ENCODE measurements around the gene BSG. TPM values are rescaled to one million over a fixed set of nuclear protein-coding genes. Genes with fewer than 3 reads are reported as not detected.

The BSG gene
- polyA plus RNA-seq, 2 of the 4 experiments (the other 2 are of a cell fraction), result 285 to 579 TPM

- TF ChIP-seq RAD21 (conservative IDR thresholded peaks at IDR 0.05 in 1 of 2, IDR thresholded peaks at IDR 0.05 in 1 of 2), result no peak
- TF ChIP-seq JUNB (IDR thresholded peaks at IDR 0.05), result no peak
- no peak for TF ChIP-seq NR3C1 (IDR thresholded peaks at IDR 0.05)
- no peak for TF ChIP-seq ZSCAN20 (CRISPR knock-in tag; IDR thresholded peaks at IDR 0.05)
- TF ChIP-seq CHD2 (IDR thresholded peaks at IDR 0.05; ENCODE audit: low read length, partially characterized antibody), result no peak
Measured at GRCh38 chr19:567296-567900, 5.0 kb upstream of the BSG start (continued).

- Histone ChIP-seq H3K4me3 (no peak overlapping the region), H3K4me2 (no peak overlapping the region), H3K27ac (peak overlapping the region in 1 of 2 experiments; percentile 70; a peak in 2 of 6 replicates), H3K9me3 (no peaks in the 10 kb centered on the region), H3K4me1 (peaks cover 11% of the 10 kb centered on the region)
- ATAC-seq, result no peak
- FAIRE-seq, result no peak
- 85% methylated on average over 17 of the region's 25 CpGs for WGBS (ENCODE audit: missing lambda C conversion rate)
- no peak for DNase-seq (ENCODE audit: low read depth in 1 of 2, low spot score in 1 of 2)
- TF ChIP-seq HDAC2 (IDR thresholded peaks at IDR 0.05) (no peak), RARB (CRISPR knock-in tag; IDR thresholded peaks at IDR 0.05) (no peak), ZNF302 (CRISPR knock-in tag; IDR thresholded peaks at IDR 0.05) (no peak), TFCP2L1 (CRISPR knock-in tag; IDR thresholded peaks at IDR 0.05) (no peak), KDM1A (IDR thresholded peaks at IDR 0.05; ENCODE audit: low read depth) (no peak), NR3C1 (IDR thresholded peaks at IDR 0.05) (no peak), EHMT2 (IDR thresholded peaks at IDR 0.05; ENCODE audit: low read depth) (no peak)
- POLR2A ChIA-PET, result no interaction called here
- CTCF ChIA-PET, result interaction anchor here (1.3 kb wide), 1 partner anchor 63 kb away, joined by 3 read pairs; no protein-coding TSS in a partner anchor
Measured at GRCh38 chr19:570251-570686, 2.1 kb upstream of the BSG start.

GRCh38 chr19:570937-571565, 1.3 kb upstream of the BSG start:
- TF ChIP-seq KDM5A (IDR thresholded peaks at IDR 0.05) (no peak), E2F6 (IDR thresholded peaks at IDR 0.05; ENCODE audit: borderline replicate concordance, low read depth) (peak; percentile 77), KDM1A (IDR thresholded peaks at IDR 0.05; ENCODE audit: low read depth) (no peak), BHLHE40 (IDR thresholded peaks at IDR 0.05; ENCODE audit: low read depth, low read length) (no peak), MAX (IDR thresholded peaks at IDR 0.05) (peak; percentile 70)
- Histone ChIP-seq H3K4me3 (peak overlapping the region; percentile 48), H3K9me3 (no peaks in the 10 kb centered on the region), H3K27ac (peak overlapping the region; percentile 89 to 96), H3K4me1 (peaks cover 19% of the 10 kb centered on the region), H3K4me2 (peak overlapping the region; percentile 65)
- FAIRE-seq (no peak), DNase-seq (ENCODE audit: low read depth in 1 of 2, low spot score in 1 of 2) (peak in 1 of 2 experiments; percentile 76), ATAC-seq (peak; percentile 18 to 43; a peak in 3 of 6 replicates)
- under 1% methylated on average over 28 of the region's 45 CpGs for WGBS (ENCODE audit: missing lambda C conversion rate)
- CTCF ChIA-PET, result interaction anchor here (1.1 kb wide), 1 partner anchor 39 kb away, joined by 6 read pairs; no protein-coding TSS in a partner anchor
- POLR2A ChIA-PET, result interaction anchor here (0.9 to 2.2 kb wide), 5 partner anchors 15 to 182 kb away, joined by 3 to 16 read pairs (median 6); partner anchors contain the start of genes CDC34, FSTL3 and RNF126

GRCh38 chr19:571566-571974, 826 bp upstream of the BSG start:
- Histone ChIP-seq H3K27ac (peak overlapping the region; percentile 89 to 96), H3K4me2 (peak overlapping the region; percentile 65), H3K9me3 (no peaks in the 10 kb centered on the region), H3K4me1 (peaks cover 24% of the 10 kb centered on the region), H3K4me3 (peak overlapping the region; percentile 48)
- WGBS (ENCODE audit: missing lambda C conversion rate), result under 1% methylated on average over 9 of the region's 14 CpGs
- DNase-seq (ENCODE audit: low read depth in 1 of 2, low spot score in 1 of 2) (peak in 1 of 2 experiments; percentile 64), ATAC-seq (peak in 1 of 2 experiments; percentile 45; a peak in 3 of 6 replicates), FAIRE-seq (no peak)
- ChIA-PET CTCF (interaction anchor here (1.1 kb wide), 1 partner anchor 39 kb away, joined by 6 read pairs; no protein-coding TSS in a partner anchor), POLR2A (interaction anchor here (0.6 to 2.2 kb wide), 7 partner anchors 15 to 181 kb away, joined by 3 to 16 read pairs (median 4); partner anchors contain the start of genes CDC34, FSTL3 and RNF126)
- TF ChIP-seq E2F6 (IDR thresholded peaks at IDR 0.05; ENCODE audit: borderline replicate concordance, low read depth) (no peak), SREBF2 (IDR thresholded peaks at IDR 0.05) (no peak), MAX (IDR thresholded peaks at IDR 0.05) (no peak; the same call in 1 of the 2 replicates), ZFP36 (IDR thresholded peaks at IDR 0.05; ENCODE audit: borderline replicate concordance, partially characterized antibody) (no peak), HOXA7 (CRISPR knock-in tag; IDR thresholded peaks at IDR 0.05) (no peak), JUN (IDR thresholded peaks at IDR 0.05) (no peak)

Measured in A549 (cell line).